Measurements from ENCODE around the gene PSME3IP1.

DNA sequence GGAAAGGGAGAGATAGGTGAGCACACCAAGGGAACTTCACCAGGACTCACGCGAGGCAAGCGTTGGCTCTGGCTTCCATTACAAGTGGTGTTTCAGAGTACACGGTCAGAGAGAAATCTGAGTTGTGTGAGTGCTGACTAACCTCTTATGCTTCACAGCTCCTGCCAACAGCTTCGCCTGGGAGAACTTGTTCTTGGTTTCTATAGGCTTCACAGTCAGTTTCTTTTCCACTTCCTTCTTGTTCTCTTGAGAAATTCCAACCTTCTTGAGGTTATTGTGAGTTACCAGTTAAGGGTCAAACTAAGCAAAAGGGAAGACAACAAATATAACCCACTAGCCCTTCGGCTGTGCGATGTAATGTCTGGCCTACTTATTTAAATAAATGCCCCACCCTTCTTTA, 18.9 kb downstream of the PSME3IP1 start:
- TF ChIP-seq POLR2A (IDR thresholded peaks at IDR 0.05) (no peak), POLR2AphosphoS5 (IDR thresholded peaks at IDR 0.05) (peak in 1 of 3 donors; percentile 11), EP300 (IDR thresholded peaks at IDR 0.05; ENCODE audit: low read depth) (no peak)
- TF ChIP-seq, protein P1, sequence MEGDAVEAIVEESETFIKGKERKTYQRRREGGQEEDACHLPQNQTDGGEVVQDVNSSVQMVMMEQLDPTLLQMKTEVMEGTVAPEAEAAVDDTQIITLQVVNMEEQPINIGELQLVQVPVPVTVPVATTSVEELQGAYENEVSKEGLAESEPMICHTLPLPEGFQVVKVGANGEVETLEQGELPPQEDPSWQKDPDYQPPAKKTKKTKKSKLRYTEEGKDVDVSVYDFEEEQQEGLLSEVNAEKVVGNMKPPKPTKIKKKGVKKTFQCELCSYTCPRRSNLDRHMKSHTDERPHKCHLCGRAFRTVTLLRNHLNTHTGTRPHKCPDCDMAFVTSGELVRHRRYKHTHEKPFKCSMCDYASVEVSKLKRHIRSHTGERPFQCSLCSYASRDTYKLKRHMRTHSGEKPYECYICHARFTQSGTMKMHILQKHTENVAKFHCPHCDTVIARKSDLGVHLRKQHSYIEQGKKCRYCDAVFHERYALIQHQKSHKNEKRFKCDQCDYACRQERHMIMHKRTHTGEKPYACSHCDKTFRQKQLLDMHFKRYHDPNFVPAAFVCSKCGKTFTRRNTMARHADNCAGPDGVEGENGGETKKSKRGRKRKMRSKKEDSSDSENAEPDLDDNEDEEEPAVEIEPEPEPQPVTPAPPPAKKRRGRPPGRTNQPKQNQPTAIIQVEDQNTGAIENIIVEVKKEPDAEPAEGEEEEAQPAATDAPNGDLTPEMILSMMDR (IDR thresholded peaks at IDR 0.05): no peak
